T-helper 2 cell (primary cell): ENCODE measurements around the gene SWT1.
"Not testable (repeated sequence)": the region's sequence is repeated elsewhere in the genome, so short reads cannot be mapped to it uniquely, and the experiment has no call there.

Experiments
- DNase-seq, 5 experiments: peaks; one replicate each; pipeline versions ENCODE4 v3.0.0 to v3.0.0-alpha.2; 2012 to 2022

The SWT1 gene

DNA sequence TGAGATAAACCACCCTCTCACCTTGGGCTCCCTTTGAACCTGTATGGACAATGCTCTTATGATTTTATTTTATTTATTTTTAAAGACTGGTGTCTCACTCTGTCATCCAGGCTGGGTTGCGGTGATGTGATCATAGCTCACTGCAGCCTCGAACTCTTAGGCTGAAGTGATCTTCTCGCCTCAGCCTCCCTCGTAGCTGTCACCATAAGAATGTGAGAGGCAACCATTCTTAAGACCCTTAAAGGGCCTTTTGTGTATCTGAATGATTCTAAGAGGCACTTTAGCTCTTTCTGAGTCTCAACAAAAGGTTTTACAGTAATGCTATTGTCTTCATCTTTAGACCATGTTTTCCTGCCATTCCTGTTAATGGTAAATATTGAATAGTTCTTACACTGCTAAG lies 93.1 kb downstream of the SWT1 start:
- DNase-seq: no peak

DNA sequence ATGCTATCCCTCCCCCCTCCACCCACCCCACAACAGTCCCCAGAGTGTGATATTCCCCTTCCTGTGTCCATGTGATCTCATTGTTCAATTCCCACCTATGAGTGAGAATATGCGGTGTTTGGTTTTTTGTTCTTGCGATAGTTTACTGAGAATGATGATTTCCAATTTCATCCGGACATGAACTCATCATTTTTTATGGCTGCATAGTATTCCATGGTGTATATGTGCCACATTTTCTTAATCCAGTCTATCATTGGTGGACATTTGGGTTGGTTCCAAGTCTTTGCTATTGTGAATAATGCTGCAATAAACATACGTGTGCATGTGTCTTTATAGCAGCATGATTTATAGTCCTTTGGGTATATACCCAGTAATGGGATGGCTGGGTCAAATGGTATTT lies 95.0 kb downstream of the SWT1 start:
- DNase-seq: not testable (repeated sequence)

DNA sequence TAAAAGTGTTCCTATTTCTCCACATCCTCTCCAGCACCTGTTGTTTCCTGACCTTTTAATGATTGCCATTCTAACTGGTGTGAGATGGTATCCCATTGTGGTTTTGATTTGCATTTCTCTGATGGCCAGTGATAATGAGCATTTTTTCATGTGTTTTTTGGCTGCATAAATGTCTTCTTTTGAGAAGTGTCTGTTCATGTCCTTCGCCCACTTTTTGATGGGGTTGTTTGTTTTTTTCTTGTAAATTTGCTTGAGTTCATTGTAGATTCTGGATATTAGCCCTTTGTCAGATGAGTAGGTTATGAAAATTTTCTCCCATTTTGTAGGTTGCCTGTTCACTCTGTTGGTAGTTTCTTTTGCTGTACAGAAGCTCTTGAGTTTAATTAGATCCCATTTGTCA lies 95.4 kb downstream of the SWT1 start:
- not testable (repeated sequence) for DNase-seq

DNA sequence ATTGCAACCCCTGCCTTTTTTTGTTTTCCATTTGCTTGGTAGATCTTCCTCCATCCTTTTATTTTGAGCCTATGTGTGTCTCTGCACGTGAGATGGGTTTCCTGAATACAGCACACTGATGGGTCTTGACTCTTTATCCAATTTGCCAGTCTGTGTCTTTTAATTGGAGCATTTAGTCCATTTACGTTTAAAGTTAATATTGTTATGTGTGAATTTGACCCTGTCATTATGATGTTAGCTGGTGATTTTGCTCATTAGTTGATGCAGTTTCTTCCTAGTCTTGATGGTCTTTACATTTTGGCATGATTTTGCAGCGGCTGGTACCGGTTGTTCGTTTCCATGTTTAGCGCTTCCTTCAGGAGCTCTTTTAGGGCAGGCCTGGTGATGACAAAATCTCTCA lies 98.6 kb downstream of the SWT1 start:
- not testable (repeated sequence) for DNase-seq

DNA sequence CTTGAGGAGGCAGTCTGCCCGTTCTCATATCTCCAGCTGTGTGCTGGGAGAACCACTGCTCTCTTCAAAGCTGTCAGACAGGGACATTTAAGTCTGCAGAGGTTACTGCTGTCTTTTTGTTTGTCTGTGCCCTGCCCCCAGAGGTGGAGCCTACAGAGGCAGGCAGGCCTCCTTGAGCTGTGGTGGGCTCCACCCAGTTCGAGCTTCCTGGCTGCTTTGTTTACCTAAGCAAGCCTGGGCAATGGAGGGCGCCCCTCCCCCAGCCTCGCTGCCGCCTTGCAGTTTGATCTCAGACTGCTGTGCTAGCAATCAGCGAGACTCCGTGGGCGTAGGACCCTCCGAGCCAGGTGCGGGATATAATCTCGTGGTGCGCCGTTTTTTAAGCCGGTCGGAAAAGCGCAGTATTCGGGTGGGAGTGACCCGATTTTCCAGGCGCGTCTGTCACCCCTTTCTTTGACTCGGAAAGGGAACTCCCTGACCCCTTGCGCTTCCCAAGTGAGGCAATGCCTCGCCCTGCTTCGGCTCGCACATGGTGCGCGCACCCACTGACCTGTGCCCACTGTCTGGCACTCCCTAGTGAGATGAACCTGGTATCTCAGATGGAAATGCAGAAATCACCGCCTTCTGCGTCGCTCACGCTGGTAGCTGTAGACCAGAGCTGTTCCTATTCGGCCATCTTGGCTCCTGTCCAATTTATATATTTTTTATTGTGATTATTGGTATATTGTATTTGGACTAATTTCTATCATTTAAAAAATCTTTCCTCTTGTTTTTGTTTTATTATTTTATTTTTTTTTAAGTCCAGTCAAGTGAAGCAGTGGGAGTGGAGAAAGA lies 100.4 kb downstream of the SWT1 start:
- peak in 1 of 5 experiments; percentile 50 for DNase-seq

DNA sequence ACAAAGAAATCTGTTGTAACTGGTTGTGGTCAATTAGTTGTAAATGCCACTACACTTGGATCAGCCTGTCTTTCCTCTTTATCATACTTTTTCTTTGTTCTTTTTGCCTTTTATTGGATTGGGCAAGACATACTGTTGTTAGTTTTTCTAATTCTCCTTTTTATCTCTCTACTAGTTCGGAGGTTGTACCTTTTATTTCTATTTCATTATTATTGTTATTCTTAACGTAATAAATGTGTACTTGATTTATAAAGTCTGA lies 100.9 kb downstream of the SWT1 start:
- no peak for DNase-seq

DNA sequence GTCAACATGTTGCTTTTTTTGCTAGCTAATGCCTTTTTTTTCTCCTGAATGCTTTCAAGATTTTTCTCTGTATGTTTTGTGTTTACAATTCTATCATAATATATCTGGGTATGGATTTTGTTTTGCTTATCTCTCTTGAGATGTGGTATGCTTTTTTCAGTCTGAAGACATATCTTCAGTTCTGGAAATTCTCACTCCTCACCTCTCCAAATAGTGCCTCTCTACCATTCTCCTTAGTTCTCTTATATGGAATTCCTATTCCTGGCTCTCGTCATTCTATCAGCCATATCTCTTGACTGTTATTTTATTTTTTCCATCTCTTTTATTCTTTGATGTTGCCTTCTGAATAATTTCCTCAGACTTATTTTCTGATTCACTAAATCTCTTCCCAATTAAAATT lies 101.7 kb downstream of the SWT1 start:
- DNase-seq: no peak

DNA sequence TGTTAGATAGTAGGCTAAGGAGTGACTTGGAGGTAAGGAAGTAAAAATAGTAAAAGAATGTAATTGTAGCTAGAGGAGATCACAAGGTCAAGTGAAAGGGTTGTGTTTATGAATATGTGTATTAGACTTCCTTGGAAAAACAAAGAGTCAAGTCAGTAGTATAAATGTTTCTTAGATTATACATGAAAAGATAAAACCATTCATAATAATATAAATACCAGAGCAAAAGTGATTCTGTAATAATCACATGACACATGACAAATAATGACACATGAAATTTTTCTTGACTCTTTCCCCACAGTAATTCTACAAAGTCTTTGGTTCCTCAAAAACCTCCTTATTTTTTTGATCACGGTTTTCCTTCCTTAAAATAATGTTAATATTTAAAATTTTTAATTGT lies 103.6 kb downstream of the SWT1 start:
- no peak for DNase-seq

DNA sequence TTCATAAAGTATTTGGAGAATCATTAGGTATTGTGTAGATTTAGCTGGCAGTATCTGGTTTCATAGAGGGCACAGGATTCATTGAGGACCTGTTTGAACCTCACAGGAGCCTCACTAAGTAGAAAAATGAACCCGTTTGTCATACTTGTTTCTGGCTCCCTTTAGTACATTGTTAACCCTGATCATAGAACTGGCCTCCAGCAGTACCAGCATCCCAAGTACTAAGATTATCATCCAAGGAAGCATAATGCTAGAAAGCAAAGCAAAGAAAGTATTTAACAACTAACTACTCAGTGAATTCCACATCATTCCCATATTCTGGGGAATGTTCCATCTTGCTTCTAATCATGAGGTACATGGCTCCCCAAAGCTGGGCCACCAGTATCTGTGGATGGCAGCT lies 105.2 kb downstream of the SWT1 start:
- no peak for DNase-seq

DNA sequence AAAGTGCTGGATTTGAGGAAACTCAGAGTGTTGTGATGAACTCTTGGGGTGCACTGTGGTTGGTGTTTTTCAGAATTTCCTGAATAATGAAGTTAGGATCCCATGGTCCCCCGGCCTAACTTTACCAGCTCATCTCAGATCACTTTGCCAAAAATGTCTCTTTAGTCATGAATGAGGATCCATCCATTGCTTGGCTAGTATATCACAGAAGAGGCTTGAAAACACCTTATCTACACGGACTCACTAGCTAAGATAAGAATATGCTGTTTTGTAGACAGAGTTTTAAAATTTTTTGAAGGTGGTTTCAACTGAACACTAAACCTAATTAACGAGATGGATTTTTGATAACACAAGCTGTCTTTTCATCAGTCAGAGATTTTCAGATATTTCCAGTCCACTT lies 106.3 kb downstream of the SWT1 start:
- no peak for DNase-seq

DNA sequence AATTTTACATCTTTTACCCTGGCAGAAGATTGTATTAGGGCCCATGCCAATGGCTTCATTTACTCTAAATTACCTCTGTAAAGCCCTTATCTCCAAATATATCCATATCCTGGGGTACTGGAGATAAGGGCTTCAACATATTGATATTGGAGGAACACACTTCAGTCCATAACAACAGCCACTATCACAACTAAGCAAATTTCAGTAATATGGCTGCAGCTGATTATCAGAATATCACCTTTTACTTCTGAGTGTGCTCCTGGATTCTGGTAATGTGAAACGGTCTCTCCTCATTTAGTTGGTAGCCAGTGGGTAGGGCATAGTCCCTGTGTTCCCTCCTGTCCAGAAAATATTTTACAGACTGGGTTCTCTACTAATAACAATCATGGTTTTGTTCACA lies 106.8 kb downstream of the SWT1 start:
- no peak for DNase-seq

DNA sequence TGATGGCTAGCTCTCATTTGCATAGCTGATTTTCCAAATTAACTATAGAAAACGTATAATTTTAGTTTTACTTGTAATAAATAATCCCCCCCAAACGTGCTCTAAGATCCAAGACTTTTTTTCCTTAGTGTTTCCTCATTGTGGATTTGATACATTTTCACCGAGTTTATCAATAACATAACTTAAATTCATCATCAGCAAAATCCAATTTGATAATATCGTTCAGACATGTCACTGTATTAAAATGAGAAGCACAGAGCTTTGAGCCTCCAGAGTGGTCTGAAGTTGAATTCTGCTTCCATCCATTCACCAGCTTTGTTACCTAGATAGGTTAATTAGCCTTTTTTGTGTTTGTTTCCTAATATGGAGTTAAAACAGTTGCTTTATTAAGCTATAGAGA lies 108.3 kb downstream of the SWT1 start:
- DNase-seq: no peak

DNA sequence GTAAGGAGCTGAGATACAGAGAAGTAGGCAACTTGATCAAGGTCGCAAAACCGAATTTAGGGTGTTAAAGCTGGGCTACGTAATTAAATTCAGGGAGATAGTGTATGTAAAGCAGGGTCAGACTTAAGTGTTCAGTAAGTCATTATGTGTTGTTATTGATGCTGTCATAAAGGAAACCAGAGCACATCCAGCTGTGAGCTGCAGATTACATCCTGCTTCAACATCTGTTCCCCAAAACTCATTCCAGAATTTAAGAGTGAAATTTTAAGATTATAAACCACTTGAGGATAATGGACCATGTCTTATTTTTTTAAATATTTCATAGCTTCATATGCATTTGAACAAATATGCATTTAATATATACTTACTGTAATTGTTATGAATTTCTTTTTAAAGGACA lies 110.3 kb downstream of the SWT1 start:
- DNase-seq: no peak

DNA sequence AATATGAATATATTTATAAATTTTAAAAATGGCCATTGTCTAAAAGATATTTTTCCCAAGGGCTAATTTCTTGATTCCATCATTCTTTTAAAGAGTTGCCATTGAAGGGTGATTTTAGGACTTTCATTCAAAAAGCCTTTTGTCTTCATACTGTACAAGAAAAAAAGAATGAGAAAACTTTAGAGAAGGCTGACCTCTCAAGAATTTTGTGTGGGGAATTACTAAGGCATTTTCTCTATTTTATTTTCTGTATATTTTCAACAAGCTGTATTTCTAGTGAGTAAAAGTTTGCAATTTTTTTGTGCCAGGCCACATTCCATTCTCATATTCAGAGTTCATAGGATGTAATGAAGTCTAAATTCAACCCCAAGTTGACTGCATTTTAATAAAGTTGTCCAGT lies 110.7 kb downstream of the SWT1 start:
- DNase-seq: no peak

DNA sequence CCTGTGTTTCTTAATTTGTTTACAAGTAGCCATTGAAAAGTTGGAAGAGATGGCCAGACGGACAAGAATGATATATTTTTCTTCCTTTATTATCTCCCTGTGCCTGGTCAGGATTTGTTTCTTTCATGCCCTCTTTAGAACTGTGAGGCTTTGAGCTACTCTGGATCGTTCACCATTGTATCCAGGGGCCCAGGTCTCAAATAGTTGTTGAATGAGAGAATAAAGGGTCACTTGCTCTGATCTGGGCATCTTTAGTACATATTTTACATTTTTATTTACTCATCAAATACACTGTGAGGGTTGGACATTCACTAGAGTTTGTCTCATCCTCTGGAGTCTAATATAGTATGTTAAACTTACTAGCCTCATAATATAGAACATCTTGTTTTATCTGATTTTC lies 111.4 kb downstream of the SWT1 start:
- no peak for DNase-seq

DNA sequence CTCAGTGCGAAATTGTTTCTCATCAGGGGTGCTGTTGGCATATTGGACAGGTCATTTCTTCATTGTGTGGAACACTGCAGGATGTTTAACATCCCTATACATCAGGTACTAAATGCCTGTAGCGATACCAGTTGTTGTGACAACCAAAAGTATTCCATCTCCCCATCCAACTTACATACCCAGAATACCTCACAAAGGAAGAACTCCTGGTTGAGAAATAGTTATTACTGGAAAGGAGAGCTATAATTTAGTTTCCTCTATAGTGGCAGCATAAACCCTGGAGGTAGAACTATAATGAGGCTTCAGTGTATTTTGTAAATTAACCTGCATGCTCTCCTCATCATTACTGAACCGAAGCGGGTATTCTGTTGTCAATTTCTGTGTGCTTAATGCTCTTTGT lies 115.0 kb downstream of the SWT1 start:
- DNase-seq: no peak

DNA sequence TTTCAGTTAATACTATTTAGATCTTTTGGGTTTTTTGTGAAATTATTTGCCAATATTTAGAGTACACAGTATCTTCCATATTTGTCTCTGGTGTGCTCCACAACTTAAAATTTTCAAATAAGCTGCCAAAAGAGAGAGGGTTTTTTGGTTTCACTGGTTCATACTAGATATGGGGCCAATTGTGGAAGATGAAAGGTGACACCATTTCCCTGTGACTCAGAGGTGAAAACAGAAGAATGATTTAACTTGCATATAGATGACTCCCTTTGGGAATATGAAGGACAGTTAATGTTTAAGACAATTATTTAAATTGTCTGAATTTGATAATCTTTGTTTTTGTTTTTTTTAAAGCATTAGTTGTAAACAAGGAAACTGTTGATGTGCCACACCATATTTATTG lies 122.6 kb downstream of the SWT1 start:
- DNase-seq: no peak

DNA sequence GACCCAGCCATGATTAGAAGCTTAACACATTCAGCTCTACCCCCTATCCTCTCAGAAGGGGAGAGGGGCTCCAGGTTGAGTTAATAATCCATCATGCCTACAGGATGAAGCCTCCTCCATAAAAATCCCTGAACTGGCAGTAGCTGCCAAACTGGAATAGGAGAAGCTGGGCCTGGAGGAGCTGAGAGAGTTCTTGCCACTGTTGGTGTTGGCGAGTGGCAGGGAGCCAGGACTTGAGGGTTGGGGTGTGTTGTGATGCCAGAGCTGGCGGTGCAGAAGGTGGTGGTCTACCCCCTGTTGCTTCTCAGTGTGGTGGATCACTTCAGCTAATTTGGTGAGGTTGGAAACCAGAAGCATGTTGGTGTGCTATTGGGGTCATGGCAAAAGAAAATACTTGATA lies 123.6 kb downstream of the SWT1 start:
- DNase-seq: peak in 1 of 5 experiments; percentile 15

DNA sequence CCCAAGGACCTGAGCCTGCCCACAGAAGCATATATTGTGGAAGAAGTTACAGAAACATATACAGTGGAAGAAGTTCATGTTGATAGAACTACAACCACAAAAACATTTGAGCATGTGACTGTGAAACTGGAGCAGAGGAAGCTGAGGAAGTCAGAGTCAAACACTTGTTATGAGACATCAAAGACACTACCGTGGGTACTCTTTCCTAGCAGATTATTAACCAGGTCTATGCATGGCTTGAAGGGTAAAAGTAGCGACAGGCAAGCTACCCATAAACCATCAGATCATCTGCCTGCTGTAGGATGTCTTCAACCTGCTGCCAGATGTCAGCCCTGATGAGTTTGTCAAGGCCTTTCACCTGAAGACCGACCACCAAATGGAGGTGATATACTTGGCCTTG lies 124.3 kb downstream of the SWT1 start:
- peak in 2 of 5 experiments; percentile 68 to 72 for DNase-seq

DNA sequence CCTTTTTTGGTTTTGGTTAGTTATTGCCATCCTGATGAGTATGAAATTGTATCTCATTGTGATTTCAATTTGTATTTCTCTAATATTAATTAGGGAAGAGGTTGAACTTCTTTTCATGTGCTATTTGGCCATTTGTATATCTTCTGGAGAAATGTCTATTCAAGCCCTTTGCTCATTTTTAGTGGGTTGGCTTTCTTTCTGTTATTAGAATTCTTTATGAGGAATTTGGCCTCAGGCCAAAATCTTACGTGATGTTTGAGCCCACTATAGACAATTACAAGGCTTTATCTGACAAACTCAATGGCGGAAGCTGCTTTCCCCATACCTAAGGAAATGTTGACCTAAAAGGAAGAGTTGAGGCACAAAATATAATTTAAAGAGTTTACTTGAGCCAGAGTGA lies 127.1 kb downstream of the SWT1 start:
- no peak for DNase-seq

DNA sequence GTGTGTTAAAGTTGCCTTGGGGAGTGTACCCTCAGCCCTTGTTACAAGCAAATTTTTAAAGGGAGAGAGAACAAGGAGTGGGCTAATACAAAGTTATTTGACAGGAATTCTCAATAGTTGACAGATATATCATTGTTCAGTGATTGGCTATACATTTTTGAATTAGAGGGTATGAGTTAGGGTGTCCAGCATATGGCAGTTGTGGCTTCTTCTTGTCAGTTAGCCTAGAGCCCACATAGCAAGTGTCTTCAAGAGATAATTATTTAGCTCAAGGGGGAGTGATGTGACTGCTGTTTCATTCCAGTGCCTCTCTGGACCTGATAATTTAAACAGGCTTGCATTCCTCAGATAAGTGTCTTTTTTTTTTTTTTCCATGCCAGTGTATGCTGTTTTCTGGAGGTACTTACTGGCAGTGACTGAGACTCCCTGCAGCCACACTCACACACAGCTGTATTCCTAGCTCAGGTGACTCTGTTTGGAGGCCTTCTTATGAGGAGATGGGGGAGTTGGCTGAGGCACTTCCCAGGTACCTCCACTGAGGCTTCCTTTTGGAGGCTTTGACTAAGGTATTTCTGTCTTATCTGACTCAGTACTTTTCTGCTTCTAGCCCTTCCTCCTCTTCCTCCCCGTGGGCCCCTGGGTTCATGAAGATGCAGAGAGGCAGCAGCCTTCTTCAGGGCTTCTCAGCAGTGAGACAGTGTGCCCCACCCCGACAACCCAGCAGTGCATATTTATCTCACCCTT lies 127.7 kb downstream of the SWT1 start:
- DNase-seq: peak in 1 of 5 experiments; percentile 5

DNA sequence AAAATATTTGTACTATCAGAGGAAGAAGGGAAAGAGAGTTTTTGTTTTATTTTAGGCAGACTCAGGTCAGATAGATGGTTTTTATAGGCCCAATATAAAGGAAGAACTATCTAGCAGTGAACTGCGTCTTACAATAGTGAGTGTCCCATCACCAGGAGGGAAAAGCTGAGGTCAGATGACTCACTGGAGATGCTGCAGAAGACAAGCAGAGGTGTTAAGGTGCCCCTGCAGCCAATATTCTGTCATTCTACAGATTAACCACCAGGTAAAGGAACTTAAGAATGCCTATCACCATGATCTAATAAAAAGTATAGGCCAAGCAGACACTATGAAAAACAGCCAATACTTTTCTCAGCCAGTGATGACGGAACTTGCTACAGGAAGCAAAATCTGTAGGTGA lies 130.5 kb downstream of the SWT1 start:
- no peak for DNase-seq

DNA sequence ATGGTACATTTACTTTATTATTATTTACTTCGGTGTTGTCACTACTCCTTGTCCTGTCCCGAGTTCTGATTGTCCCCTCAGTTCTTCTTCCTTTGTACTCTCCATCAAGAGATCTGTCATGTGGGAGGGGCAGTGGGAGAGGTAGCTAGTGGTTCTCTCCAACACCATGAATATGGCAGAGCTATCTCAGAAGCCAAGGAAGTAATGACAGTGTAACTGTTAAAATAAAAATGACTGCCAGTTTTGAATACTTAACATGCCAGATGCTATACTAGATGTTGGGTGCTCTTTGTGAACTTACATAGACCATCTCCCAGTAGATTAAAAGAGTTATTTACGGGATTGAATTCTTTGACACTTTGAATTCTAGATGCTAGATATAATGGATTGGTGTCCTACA lies 131.5 kb downstream of the SWT1 start:
- no peak for DNase-seq

DNA sequence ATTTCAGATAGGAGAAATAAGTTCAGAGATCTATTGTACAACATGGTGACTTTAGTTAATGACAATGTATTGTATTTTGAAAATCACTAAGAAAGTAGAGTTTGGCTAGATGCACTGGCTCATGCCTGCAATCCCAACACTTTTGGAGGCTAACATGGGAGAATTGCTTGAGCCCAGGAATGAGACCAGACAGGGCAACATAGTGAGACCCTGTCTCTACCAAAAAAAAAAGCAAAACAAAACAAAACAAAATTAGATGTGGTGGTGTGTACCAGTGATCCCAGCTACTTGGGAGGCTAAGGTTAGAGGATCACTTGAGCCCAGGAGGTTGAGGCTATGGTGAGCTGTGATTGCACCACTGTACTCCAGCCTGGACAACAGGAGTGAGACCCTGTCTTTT lies 132.9 kb downstream of the SWT1 start:
- no peak for DNase-seq

DNA sequence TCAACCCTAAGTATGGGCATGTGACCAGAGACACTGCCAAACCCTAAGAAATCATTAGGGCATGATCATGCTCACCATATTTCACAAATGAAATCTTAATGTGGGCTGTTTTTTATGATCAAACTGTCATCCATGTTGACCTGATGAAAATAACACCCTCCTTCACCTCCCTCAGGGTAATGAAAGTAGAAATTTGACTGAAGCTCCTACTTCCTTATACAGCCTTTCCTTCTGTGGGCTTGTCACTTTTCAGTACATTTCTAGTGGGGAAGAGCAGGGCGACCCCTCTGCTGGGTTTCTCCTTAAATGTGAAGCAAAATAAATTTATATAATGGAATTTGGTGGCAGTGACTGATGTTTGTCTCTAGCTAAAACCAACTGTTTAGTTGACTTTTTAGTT lies 134.2 kb downstream of the SWT1 start:
- no peak for DNase-seq
